ENCODE results near the gene SMG7. TPM values are rescaled to one million over a fixed set of nuclear protein-coding genes. Genes with fewer than 3 reads are reported as not detected.
A peak's percentile ranks its signal among the peaks of the same experiment; 100 is the strongest.

Gene SMG7
- total RNA-seq, 2 experiments from 2014 or later = 49.3 to 54.2 TPM

DNA sequence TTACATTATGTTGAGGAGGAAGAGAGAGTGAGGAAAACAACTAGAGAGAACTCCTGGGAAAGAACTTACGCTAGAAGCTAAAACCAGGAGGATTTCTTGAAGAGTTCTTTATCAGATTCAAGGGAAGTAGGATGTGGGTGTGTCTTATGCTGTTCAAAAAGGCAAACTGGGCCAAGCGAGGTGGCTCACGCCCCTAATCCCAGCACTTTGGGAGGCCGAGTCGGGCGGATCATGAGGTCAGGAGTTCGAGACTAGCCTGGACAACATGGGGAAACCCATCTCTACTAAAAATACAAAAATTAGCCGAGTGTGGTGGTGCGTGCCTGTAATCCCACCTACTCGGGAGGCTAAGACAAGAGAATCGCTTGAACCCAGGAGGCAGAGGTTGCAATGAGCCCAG lies 23.1 kb downstream of the SMG7 start:
- Mint-ChIP-seq H3K27ac (no peak overlapping the region), H3K36me3 (ENCODE audit: low read depth) (peaks cover 7% of the 10 kb centered on the region), H3K27me3 (ENCODE audit: low read depth) (no peaks in the 10 kb centered on the region), H3K9me3 (no peaks in the 10 kb centered on the region), H3K4me1 (ENCODE audit: low read depth) (peaks cover 51% of the 10 kb centered on the region), H3K4me3 (no peak overlapping the region)
- DNase-seq = no peak
- CTCF ChIA-PET = interaction anchor here (0.7 kb wide), 1 partner anchor 1595 kb away, joined by 3 read pairs; no protein-coding TSS in a partner anchor
- intact Hi-C loops (cut with micrococcal nuclease) = no loop called here

DNA sequence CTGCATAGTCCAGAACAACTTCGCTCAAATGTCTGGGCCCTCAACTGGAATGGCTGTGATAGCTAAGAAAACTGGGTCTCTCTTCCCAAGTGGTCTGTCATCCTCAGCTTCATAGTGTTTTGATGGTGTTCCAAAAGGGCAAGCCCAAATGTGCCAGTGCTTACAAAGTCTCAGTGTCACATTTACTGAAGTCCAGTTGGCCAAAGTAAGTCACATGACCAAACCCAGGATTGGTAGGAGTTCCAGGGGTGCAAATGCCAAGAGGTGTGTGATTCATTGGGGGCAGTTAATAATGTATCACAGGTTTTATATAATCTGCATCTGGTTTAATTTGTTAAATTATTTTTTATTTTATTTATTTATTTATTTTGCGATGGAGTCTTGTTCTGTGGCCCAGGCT lies 24.9 kb downstream of the SMG7 start:
- no peaks in the 10 kb centered on the region for H3K9me3 Mint-ChIP-seq
- H3K36me3 Mint-ChIP-seq (ENCODE audit: low read depth) = peaks cover 7% of the 10 kb centered on the region
- H3K27me3 Mint-ChIP-seq (ENCODE audit: low read depth) = no peaks in the 10 kb centered on the region
- CTCF ChIA-PET = no interaction called here
- H3K4me3 Mint-ChIP-seq = no peak overlapping the region
- H3K4me1 Mint-ChIP-seq (ENCODE audit: low read depth) = peaks cover 57% of the 10 kb centered on the region
- H3K27ac Mint-ChIP-seq = no peak overlapping the region
- DNase-seq = no peak
- intact Hi-C loops (cut with micrococcal nuclease) = no loop called here

DNA sequence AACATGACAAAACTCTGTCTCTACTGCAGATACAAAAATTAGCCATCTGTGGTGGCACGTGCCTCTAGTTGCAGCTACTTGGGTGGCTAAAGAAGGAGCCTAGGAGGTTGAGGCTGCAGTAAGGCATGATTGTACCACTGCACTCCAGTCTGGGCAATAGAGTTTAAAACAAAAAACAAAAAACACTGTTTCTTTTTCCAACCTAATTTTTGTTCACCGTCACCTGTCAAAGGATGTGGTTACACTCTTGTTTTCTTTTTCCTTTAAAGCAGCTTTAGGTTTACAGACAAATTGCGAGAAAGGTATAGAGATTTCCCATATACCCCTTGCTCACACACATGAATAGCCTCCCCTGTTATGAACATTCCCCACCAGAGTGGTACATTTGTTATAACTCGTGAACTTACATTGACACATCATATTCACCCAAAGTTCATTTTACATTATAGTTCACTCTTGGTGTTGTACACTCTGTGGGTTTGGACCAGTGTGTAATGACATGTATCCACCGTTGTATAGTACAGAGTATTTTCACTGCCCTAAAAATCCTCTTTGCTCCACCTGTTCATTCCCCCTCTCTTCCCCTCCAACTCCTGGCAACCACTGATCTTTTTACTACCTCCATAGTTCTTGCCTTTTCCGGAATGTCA lies 26.2 kb downstream of the SMG7 start:
- H3K4me3 Mint-ChIP-seq = peak overlapping the region; percentile 2
- peak overlapping the region; percentile 75 for H3K27ac Mint-ChIP-seq
- peaks cover 5% of the 10 kb centered on the region for H3K36me3 Mint-ChIP-seq (ENCODE audit: low read depth)
- peaks cover 62% of the 10 kb centered on the region for H3K4me1 Mint-ChIP-seq (ENCODE audit: low read depth)
- CTCF ChIA-PET = no interaction called here
- intact Hi-C loops (cut with micrococcal nuclease) = loop anchor here (1.0 kb wide), 2 partner anchors 20 to 26 kb away; partner anchors contain the start of gene SMG7
- H3K27me3 Mint-ChIP-seq (ENCODE audit: low read depth) = no peaks in the 10 kb centered on the region
- peak; percentile 22 for DNase-seq
- H3K9me3 Mint-ChIP-seq = no peaks in the 10 kb centered on the region

DNA sequence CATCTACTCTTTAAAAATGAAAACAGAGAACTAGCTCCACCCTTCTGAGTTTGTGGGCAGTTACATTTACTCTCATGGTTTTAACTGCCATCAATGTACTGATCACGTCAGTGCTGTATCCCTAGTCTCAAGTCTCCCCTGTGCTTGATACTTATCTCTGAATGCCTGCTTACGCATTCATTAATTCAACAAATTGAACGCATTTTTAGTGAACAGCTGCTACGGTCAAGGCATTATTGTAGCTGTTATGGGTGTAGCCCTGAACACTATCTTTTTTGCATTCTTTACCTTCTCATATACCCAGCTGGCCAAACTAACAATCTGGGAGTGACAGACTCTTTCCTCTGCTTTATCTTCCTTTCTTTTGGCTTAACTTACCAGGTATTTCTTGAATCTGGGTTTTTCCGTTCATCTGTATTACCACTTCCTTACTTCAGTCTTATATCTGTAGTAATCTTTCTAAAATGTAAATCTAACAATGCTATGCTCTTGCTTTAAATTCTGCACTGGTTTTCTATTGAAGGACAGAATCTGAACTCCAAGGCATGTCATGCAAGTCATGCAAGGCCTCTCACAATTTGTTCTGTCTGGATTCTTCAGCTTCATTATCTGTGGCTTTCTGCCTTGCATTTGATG lies 33.3 kb downstream of the SMG7 start:
- no peaks in the 10 kb centered on the region for H3K27me3 Mint-ChIP-seq (ENCODE audit: low read depth)
- intact Hi-C loops (cut with micrococcal nuclease) = no loop called here
- peaks cover 2% of the 10 kb centered on the region for H3K36me3 Mint-ChIP-seq (ENCODE audit: low read depth)
- H3K9me3 Mint-ChIP-seq = no peaks in the 10 kb centered on the region
- peaks cover 24% of the 10 kb centered on the region for H3K4me1 Mint-ChIP-seq (ENCODE audit: low read depth)
- no peak overlapping the region for H3K27ac Mint-ChIP-seq
- CTCF ChIA-PET = interaction anchor here (1.4 kb wide), 1 partner anchor 15 kb away, joined by 3 read pairs; no protein-coding TSS in a partner anchor
- H3K4me3 Mint-ChIP-seq = no peak overlapping the region
- no peak for DNase-seq

DNA sequence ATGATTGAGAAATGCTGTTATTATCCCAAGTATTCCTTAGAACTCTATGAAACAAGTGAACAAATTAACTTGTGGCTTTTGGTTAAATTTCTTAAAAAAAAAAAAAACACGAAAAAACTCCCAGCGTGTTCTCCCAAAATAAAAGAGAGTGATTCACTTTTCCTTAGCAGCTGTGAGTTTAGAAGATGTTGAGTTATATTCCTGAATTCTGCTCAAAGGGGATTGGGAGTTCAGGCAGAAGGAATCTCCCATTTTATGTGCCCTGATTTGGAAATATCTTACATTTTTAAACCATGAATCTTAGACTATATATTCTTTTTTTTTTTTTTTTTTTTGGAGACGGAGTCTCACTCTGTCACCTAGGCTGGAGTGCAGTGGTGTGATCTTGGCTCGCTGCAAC lies 34.3 kb downstream of the SMG7 start:
- intact Hi-C loops (cut with micrococcal nuclease) = no loop called here
- Mint-ChIP-seq H3K27ac (no peak overlapping the region), H3K36me3 (ENCODE audit: low read depth) (peaks cover 2% of the 10 kb centered on the region), H3K4me1 (ENCODE audit: low read depth) (peaks cover 24% of the 10 kb centered on the region), H3K9me3 (no peaks in the 10 kb centered on the region), H3K4me3 (no peak overlapping the region), H3K27me3 (ENCODE audit: low read depth) (no peaks in the 10 kb centered on the region)
- CTCF ChIA-PET = interaction anchor here (1.4 kb wide), 1 partner anchor 16 kb away, joined by 3 read pairs; no protein-coding TSS in a partner anchor
- no peak for DNase-seq

DNA sequence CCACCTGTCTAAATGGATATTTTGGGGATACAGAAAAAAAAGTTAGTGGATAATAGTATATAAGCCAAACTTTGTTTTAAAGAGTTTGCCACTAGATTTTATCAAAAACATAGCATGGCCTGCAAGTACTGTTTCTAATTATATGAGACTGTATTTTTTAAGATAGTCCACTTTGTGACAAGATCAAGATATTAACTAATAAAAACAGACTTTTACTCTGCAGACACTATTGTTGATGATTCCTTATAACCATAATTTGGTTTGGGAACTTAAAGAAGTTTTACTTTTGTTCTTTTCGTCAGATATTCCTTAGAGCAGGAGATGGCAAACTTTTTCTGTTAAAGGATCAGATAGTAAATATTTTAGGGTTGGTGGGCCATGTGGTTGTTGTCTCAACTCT lies 36.4 kb downstream of the SMG7 start:
- peaks cover 2% of the 10 kb centered on the region for H3K36me3 Mint-ChIP-seq (ENCODE audit: low read depth)
- H3K4me1 Mint-ChIP-seq (ENCODE audit: low read depth) = peaks cover 13% of the 10 kb centered on the region
- CTCF ChIA-PET = interaction anchor here (0.5 to 1.6 kb wide), 2 partner anchors 9 to 1064 kb away, joined by 3 read pairs; no protein-coding TSS in a partner anchor
- intact Hi-C loops (cut with micrococcal nuclease) = no loop called here
- no peak for DNase-seq
- no peaks in the 10 kb centered on the region for H3K27me3 Mint-ChIP-seq (ENCODE audit: low read depth)
- no peak overlapping the region for H3K4me3 Mint-ChIP-seq
- H3K27ac Mint-ChIP-seq = no peak overlapping the region
- H3K9me3 Mint-ChIP-seq = no peaks in the 10 kb centered on the region

DNA sequence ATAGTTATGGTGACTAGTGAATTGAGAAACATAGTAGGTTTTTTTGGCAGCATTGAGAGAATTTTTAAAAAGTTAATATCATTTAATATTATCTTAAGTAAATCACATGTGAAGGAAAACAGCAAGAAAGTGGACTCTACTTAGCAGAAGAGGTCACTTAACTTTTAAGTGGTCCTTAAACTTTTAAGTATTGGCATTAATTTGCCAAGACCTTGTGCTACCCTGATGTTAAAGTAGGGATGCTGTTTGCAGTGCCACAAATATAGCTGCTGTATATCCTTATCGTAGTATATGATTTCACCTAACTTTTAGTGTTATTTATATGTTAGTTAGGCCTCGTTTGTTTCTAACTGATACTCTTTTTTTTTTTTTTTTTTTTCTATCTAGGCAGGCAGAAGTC lies 40.2 kb downstream of the SMG7 start:
- intact Hi-C loops (cut with micrococcal nuclease) = no loop called here
- CTCF ChIA-PET = interaction anchor here (0.7 to 1.0 kb wide), 2 partner anchors 10 to 93 kb away, joined by 3 read pairs; no protein-coding TSS in a partner anchor
- Mint-ChIP-seq H3K9me3 (no peaks in the 10 kb centered on the region), H3K4me1 (ENCODE audit: low read depth) (peaks cover 18% of the 10 kb centered on the region), H3K27ac (no peak overlapping the region), H3K4me3 (no peak overlapping the region), H3K27me3 (ENCODE audit: low read depth) (no peaks in the 10 kb centered on the region), H3K36me3 (ENCODE audit: low read depth) (peaks cover 18% of the 10 kb centered on the region)
- DNase-seq = no peak

DNA sequence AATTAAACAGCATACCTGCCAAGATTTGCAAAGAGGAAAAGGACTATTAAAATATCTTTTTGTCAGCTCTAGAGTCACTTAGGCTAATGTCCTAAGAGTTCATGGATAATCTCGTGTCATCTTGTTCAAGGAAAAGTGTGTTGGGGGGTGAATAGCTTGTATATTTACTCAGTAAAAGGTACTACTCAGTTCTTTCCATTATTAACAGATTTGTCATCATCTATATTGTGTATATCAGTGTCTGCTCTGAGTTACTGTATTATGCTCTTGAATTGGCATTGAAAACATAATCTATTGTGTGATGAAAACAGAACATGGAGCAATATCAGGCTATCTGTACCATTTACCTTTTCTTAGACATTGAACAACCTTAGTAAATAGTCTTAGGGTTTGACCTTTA lies 41.9 kb downstream of the SMG7 start:
- DNase-seq = no peak
- intact Hi-C loops (cut with micrococcal nuclease) = no loop called here
- Mint-ChIP-seq H3K9me3 (no peaks in the 10 kb centered on the region), H3K27me3 (ENCODE audit: low read depth) (no peaks in the 10 kb centered on the region), H3K27ac (no peak overlapping the region), H3K4me1 (ENCODE audit: low read depth) (peaks cover 16% of the 10 kb centered on the region), H3K36me3 (ENCODE audit: low read depth) (peaks cover 17% of the 10 kb centered on the region), H3K4me3 (no peak overlapping the region)
- CTCF ChIA-PET = interaction anchor here (0.6 to 0.9 kb wide), 2 partner anchors 10 to 56 kb away, joined by 5 to 6 read pairs; no protein-coding TSS in a partner anchor

DNA sequence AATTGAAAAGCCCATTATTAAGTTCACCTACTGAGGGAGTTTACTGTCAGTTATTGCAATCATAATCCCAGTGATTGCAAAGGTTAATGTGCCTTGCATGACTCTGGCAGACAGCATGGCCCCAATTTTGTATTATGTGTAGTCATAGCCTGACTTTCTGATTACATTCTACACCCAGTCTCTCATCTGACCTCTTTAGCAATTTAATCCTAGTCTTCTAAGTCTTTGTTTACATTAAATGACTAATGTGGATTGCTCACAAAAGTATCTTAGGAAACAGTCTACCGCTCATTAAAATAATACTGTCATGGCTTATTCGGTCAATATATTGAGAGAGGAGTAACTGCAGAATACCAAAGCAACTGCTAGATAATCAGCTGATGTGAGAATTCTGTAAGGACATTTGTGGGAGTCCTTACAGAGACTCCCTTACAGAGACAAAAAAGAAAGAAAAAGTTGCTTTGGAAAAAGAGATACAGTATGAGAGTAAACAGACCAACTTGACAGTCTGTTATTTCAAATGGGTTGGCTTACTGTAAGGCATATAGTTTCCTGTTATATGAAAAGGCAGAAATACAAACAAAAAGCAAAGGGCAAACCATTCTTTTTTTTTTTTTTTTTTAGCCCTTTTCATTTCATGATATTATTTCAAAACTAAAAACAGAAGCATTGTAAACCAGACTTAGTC lies 42.8 kb downstream of the SMG7 start:
- Mint-ChIP-seq H3K4me1 (ENCODE audit: low read depth) (peaks cover 16% of the 10 kb centered on the region), H3K4me3 (no peak overlapping the region), H3K27ac (no peak overlapping the region), H3K9me3 (no peaks in the 10 kb centered on the region), H3K27me3 (ENCODE audit: low read depth) (no peaks in the 10 kb centered on the region), H3K36me3 (ENCODE audit: low read depth) (peaks cover 17% of the 10 kb centered on the region)
- intact Hi-C loops (cut with micrococcal nuclease) = no loop called here
- CTCF ChIA-PET = no interaction called here
- DNase-seq = no peak

DNA sequence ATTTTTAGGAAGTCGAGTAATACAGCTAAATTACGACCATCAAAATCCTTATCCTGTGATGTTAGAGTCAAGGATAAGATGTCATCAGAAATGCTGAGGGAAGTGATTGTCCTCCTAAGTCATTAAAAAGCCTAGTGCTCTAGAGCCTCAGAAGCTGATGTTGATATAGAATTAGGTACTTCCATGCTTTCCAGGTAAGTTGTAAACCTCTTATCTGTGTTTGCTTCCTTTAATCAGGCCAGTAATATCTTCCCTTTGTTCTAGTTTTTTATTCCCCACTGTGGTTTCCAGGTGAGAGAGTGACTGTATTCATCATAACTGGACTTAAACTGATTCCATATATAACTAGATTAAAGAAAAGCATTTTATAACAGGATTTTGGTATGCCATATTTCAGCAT lies 44.4 kb downstream of the SMG7 start:
- peaks cover 24% of the 10 kb centered on the region for H3K36me3 Mint-ChIP-seq (ENCODE audit: low read depth)
- H3K9me3 Mint-ChIP-seq = no peaks in the 10 kb centered on the region
- intact Hi-C loops (cut with micrococcal nuclease) = no loop called here
- CTCF ChIA-PET = no interaction called here
- no peak overlapping the region for H3K4me3 Mint-ChIP-seq
- H3K27me3 Mint-ChIP-seq (ENCODE audit: low read depth) = no peaks in the 10 kb centered on the region
- peaks cover 14% of the 10 kb centered on the region for H3K4me1 Mint-ChIP-seq (ENCODE audit: low read depth)
- no peak for DNase-seq
- no peak overlapping the region for H3K27ac Mint-ChIP-seq

DNA sequence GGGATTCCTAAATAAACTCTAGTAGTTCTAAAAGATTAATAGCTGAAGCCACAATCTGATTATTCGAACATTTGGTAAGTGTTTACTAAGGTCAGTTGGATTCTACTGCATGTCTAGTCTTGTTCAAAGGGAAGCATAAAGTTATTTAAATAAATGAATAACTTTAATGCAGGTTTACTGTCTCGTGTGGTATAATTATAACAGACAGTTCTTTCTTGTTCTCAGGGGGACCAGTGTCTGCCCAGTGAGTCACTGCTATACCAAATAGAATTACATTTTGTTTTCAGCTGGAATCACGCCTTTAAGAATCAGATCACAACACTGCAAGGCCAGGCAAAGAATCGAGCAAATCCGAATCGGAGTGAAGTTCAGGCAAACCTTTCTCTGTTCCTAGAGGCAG lies 45.1 kb downstream of the SMG7 start:
- H3K4me1 Mint-ChIP-seq (ENCODE audit: low read depth) = peaks cover 12% of the 10 kb centered on the region
- peaks cover 26% of the 10 kb centered on the region for H3K36me3 Mint-ChIP-seq (ENCODE audit: low read depth)
- no peak for DNase-seq
- CTCF ChIA-PET = interaction anchor here (1.5 kb wide), 1 partner anchor 8 kb away, joined by 3 read pairs; no protein-coding TSS in a partner anchor
- H3K27me3 Mint-ChIP-seq (ENCODE audit: low read depth) = no peaks in the 10 kb centered on the region
- H3K9me3 Mint-ChIP-seq = no peaks in the 10 kb centered on the region
- no peak overlapping the region for H3K4me3 Mint-ChIP-seq
- intact Hi-C loops (cut with micrococcal nuclease) = no loop called here
- no peak overlapping the region for H3K27ac Mint-ChIP-seq

DNA sequence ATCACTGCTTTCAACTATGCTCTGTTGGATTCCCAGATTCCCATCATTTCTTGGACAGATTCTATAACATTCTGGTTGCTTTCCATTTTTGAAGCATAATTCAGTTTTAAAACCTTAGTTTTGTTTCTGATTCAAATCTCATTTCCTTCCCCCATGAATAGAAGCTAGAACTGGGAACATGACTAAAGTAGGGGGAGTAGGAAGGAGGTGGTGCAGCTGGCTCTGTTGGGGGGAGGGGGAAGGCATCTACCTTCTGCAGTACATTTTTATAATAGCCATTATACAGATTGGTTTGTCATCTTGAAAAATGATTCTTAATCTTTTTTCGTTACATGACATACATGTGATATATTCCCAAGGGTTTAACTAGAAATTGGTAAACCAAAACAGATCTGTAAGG lies 48.1 kb downstream of the SMG7 start:
- CTCF ChIA-PET = no interaction called here
- no peak for DNase-seq
- Mint-ChIP-seq H3K4me3 (no peak overlapping the region), H3K27me3 (ENCODE audit: low read depth) (no peaks in the 10 kb centered on the region), H3K27ac (no peak overlapping the region), H3K4me1 (ENCODE audit: low read depth) (peaks cover 5% of the 10 kb centered on the region), H3K36me3 (ENCODE audit: low read depth) (peaks cover 27% of the 10 kb centered on the region), H3K9me3 (no peaks in the 10 kb centered on the region)
- intact Hi-C loops (cut with micrococcal nuclease) = no loop called here
